Amniotic stem cell (primary cell): Measurements from ENCODE around the gene S1PR1.
A peak's percentile ranks its signal among the peaks of the same experiment; 100 is the strongest.
"Not testable (repeated sequence)": the region's sequence is repeated elsewhere in the genome, so short reads cannot be mapped to it uniquely, and the experiment has no call there.

Experiments
- DNase-seq: peaks from one replicate; lab custom pipeline; 2025; lab: John Stamatoyannopoulos, UW

Gene S1PR1

DNA sequence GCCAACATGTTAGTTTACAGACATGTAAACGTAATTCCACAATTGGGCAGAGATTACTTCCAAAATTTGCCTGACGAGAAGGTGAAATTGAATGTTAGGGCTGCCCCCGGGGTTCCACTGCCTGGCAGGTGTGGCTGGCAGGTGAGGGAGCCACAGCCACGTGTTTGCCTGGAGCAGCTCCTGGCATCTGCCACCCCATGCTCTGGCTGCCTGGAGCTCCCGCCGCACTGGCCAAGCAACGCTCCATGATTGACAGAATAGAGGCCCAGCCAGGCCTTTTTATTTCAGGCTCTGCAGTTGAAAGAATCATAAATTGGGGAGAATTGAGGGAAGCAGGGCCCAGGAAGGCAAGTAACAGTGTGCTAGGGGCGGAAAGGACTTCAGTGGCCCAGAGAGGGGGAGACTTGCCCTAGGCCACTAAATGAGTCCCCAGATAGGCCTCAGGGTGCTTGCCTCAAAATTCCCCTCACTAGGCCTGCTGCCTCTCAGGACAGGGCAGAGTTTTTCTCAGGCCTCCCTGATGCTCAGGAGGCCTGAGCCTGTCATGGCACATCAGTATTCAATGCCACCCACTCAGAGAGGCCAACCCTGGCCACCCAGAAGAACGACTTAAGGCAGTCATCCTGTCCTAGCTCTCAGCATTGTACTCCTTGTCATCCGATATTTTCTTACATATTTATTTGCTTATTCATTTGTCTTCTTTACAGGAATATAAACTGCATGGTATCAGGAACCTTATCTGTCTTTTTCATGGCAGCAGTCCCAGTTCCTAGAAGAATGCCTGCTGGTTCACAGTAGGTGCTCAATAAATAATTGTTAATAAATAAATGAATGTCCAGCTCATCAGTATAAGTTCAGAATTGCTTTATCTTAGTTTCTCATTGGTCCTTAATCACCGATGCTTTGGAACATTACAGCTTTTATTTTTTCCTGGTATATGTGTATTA is 16.6 kb upstream of the S1PR1 start:
- no peak for DNase-seq

DNA sequence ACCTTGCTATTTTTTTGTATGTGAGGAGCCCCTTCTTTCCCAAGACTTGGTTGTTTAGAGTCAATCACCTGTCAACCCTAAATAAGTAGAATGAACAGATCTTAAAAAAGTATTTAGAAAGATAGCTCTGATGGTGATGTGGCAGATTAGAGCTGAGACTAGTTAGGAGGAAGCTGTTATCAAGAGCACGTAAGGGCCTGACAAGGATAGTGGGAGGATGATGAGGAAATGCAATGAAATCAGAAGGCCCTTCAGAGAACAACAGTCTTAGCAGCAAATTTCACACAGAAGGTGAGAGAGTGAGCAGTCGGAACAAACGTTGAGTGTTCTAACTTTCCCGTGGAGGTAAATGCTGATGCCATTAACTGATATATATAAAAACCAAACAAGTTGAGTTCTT is 15.9 kb upstream of the S1PR1 start:
- DNase-seq, result no peak

DNA sequence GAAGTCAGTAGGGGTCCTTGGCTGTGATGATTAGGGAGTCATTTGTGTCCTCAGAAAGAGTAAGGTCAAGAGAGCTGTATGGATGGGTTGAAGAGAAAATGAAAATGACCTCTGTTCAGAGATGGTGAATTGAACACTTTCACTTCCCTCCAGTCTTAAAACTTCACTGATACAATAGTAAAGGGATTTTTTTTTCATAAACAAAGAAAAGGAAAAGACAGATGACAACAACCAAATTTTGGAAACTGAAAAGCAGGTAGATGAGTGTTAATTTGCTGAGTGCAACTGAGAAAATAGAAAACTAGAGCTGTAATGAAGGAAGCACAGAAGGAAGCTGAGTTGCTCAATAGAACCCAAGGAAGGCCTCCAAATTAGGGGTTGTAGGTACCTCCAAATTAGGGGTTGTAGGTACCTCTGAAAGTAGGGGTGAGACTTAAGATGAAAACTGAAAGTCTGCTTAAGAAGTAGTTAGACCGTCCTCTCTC is 14.8 kb upstream of the S1PR1 start:
- no peak for DNase-seq

DNA sequence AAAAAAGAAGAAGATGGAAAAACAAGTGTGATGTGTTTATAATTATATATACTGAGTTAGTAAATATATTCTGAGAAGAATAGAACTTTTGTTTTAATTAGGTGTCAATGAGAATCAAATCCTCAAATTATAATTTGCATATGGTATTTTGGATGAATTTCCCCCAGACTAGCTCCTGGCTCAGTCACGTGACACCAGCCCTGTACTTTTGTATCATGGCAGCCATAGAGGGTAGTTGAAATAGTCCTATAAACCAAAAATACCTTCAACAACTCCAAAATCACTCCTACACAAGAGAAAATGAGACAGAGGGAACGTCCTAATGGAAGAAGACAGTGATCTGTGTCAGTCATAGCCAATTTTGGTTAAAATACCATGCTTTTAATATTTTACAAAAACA is 9.0 kb upstream of the S1PR1 start:
- no peak for DNase-seq

DNA sequence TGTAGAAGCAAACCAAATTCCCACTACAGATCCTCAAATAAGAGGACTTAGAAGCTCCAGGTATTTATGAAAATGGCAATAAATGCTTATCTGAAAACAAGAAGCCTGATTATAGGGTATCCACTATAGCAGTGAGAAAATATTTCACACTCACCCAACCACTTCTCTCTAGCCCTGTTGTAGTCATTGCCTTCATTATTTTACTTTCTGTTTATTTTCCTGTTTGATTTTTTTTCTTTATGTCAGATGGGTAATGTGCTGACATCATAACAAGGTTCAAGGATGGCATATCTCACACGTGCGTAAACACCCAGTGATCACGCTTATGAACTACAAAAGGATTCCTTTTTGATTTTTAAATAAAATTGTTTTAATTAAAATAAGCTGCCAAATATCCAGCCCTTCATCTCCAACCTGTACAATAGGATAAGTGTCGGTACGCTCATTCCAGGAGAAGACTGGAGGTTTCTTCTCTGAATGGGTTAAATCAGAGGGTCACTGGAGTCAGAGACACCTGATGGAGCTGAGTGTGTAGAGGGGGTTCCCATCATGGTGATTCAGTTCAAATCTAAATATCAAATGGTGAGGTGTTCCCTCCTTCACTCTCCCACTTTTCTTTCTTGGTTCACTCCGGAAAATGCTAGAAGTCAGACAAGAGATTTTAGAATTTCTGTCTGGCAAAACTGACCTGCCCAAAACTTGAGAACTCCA is 8.2 kb upstream of the S1PR1 start:
- no peak for DNase-seq

DNA sequence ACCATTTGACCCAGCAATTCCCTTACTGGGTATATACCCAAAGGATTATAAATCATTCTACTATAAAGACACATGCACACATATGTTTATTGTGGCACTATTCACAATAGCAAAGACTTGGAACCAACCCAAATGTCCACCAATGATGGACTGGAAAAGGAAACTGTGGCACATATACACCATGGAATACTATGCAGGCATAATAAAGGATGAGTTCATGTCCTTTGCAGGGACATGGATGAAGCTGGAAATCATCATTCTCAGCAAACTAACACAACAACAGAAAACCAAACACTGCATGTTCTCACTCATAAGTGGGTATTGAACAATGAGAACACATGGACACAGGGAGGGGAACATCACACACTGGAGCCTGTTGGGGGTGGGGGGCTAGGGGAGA is 4.6 kb upstream of the S1PR1 start:
- not testable (repeated sequence) for DNase-seq

DNA sequence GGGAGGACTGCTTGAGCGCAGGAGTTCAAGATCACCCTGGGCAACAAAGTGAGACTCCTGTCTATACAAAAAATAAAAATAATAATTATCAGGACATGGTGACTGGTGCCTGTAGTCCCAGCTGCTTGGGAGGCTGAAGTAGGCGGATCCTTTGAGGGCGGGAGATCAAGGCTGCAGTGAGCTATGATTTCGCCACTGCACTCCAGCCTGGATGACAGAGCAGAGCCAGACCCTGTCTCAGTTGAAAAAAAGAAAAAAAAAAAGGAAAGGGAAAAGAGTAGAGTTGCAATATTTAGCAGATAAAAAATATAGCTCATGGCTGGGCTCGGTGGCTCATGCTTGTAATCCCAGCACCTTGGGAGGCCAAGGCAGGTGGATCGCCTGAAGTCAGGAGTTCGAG is 3.3 kb upstream of the S1PR1 start:
- DNase-seq, result no peak

DNA sequence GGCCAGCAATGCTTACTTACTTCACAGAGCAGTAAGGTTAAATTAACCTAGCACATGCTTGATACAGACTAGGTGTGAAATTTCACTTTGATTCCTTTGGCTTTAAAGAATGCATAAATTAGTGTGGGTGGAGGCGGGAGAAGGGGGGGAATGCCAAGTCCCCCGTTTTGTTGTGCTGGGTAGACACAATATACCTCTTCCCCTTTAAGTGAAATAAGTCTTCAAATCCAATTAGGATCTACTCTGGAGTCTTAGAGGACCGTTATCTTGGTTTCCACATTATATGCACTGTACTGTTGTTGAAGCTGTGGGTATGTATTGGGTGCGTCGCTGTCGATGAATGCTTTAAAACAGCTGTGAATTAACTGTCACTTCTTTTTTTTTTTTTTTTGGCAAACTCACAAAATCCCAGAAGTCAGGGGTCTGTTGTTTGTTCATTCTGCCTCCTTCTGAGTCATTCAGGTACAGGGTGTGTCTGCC is 1.6 kb upstream of the S1PR1 start:
- DNase-seq, result no peak

DNA sequence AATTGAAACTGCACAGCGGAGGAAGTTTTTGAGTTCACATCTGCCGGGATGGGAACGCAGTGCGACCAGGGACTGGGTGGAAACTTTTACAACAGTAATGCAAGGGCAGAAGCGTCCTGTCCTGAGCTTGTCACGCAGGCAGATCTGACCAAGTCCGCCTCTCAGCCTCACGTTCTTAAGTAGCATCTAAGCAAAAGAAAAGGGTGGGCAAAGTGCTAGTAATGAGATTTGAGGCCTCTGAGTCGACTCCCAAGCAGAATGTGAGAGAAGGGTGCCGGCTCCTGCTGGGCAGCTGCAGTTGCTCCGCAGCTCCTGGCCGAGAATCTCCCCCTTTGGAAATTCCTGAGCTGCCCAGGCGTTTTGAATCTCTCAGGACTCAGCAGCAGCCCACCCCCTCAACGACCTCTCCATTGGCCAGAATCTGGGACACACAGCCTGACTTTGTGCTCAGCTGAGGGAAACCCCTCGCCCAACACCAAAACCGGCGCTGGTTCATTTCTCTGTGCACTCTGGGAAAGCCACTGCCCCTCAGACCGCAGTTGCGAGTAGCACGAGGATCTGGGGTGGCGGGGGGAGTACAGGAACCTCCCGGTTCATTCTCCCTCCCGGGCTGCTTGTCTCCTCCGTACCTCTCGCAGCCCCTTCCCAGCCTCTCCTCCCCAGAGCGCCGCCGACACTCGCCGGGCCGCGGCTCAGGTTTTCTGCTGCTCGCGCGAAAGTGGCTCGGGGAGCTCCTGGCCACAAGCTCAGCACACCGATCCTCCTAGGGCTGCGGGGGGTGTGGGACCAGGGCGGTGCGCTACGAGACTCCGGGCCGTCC is 913 bp upstream of the S1PR1 start:
- no peak for DNase-seq

DNA sequence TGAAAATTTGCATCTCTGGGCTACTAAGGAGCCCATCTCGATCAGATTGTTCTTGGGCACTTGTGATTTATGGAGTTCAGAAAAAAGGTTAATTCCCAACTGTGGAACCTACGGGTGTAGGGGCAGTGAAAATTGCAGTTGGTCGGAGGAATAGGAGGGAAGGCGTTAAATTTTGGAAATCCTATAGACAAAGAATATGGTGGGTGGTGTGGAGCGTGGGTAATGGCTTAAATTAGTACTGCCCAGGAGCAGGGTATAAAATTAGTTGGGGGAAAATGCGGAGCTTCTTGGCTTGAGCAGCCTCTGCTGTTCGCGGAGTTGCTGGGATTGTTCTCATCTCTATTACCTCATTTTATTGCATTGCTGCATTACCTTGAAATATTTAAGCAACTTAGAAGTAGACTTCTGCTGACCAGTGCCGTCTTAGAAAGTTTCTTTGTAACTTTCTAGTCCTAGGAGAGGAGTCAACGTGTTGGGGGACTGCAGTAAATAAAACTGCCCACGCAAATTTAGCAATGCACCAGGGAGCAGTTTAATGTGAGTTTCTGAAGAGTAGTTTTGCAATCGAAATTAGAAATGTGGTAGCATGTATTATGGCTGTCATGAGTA is 514 bp downstream of the S1PR1 start:
- DNase-seq, result peak; percentile 32

DNA sequence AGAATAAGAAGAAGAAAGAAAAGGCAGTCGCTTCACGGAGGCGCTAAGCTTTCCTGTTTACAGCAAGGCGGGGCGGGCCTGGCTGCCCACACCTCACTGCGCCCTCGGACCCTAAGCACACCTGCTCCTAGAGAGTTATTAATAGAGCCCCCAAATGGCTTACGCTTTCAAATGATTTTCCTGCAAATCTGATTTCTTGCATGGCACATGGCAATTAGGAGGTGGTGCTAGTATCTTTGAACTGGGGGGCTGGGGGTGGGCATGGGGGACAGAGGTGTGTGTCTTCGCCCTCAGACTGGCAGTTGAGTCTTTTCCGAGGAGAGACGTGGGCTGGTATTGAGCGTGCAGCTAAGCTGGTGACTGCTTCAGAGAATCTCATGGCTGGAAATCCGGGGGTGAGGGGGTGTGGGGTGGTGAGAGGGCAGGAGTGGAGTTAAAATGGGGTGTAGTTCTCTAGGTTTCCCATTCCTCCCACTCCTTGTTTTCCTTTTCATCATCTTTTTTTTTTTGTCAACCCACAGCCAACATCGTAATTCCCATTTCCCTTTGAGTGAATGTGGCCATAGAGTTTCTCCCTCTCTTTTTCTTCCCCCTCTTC is 1.3 kb downstream of the S1PR1 start:
- no peak for DNase-seq

DNA sequence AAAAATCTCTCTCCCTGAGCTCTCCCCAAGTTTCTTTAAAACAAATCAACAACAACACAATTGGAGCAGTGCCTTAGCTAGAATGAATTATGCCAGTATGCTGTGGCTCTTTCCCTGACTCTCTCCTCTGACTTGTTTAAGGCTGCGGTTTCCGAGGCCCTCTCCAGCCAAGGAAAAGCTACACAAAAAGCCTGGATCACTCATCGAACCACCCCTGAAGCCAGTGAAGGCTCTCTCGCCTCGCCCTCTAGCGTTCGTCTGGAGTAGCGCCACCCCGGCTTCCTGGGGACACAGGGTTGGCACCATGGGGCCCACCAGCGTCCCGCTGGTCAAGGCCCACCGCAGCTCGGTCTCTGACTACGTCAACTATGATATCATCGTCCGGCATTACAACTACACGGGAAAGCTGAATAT is 1.9 kb downstream of the S1PR1 start:
- peak; percentile 86 for DNase-seq

DNA sequence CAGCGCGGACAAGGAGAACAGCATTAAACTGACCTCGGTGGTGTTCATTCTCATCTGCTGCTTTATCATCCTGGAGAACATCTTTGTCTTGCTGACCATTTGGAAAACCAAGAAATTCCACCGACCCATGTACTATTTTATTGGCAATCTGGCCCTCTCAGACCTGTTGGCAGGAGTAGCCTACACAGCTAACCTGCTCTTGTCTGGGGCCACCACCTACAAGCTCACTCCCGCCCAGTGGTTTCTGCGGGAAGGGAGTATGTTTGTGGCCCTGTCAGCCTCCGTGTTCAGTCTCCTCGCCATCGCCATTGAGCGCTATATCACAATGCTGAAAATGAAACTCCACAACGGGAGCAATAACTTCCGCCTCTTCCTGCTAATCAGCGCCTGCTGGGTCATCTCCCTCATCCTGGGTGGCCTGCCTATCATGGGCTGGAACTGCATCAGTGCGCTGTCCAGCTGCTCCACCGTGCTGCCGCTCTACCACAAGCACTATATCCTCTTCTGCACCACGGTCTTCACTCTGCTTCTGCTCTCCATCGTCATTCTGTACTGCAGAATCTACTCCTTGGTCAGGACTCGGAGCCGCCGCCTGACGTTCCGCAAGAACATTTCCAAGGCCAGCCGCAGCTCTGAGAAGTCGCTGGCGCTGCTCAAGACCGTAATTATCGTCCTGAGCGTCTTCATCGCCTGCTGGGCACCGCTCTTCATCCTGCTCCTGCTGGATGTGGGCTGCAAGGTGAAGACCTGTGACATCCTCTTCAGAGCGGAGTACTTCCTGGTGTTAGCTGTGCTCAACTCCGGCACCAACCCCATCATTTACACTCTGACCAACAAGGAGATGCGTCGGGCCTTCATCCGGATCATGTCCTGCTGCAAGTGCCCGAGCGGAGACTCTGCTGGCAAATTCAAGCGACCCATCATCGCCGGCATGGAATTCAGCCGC is 2.5 kb downstream of the S1PR1 start:
- DNase-seq, result no peak

DNA sequence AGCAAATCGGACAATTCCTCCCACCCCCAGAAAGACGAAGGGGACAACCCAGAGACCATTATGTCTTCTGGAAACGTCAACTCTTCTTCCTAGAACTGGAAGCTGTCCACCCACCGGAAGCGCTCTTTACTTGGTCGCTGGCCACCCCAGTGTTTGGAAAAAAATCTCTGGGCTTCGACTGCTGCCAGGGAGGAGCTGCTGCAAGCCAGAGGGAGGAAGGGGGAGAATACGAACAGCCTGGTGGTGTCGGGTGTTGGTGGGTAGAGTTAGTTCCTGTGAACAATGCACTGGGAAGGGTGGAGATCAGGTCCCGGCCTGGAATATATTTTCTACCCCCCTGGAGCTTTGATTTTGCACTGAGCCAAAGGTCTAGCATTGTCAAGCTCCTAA is 3.2 kb downstream of the S1PR1 start:
- no peak for DNase-seq

DNA sequence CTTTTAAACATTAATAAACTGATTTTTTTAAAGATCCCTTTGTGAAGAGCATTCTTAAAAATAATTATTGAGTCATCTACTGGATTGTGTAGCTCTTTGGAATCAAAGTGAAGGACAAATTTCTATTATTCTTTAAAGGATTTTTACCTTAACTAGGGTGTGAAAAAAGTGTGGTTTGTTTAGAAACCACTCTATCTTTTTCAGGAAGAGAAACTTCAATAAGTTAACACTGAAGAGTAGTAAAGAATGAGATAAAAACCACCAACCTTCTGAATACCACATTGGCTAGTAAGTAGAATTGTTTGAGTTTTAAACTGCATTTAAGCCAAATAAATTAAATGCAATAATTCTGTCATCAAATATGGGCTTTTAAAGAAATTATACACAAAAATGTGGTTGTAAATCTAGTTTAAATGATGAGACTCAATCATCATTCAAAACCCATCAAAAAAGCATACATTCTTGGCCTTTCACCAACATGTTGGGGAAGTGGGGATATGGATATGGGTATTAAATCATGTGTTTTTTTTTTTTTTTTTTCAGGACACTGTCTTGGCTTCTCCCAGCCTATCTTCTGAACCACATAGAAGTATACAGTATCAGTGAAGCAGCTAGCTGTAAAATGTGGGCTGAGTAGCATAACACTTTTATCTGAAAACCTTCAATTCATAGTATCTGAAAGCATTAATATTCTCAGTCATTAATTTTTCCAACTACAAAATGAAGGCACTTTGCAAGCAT is 4.8 kb downstream of the S1PR1 start:
- no peak for DNase-seq

DNA sequence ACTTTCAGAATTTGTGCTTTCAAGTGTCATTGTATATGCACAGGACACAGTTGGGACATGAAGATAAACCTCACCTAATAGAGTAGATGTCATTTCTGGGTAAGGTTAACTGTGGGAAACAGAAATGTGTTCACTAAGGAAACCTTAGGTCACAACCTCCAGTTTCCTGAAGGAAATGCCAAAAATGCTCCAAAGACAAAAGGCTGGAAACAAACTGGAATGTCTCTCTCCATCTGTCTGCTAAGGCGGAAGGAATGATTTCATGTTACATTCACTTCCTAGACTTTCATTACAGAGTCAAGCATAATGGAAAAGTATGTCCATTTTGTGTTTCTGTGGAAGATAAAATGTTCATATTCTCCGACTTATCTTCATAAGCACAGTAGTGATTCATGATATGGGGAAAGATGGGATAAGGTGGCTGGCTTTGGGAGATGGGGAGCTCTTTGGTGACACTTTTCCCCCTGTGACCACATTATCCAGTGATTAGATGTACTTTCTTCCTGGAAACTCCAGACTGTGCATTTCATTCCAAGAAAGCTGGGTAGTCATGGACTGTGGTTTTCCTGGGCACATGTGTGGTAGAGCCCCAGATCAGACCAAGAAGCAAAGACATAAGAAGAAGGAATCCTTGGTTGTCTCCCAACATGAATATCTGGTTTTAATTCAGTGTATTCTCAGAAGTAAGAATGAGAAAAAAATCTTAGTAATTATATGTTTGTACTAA is 5.7 kb downstream of the S1PR1 start:
- no peak for DNase-seq

DNA sequence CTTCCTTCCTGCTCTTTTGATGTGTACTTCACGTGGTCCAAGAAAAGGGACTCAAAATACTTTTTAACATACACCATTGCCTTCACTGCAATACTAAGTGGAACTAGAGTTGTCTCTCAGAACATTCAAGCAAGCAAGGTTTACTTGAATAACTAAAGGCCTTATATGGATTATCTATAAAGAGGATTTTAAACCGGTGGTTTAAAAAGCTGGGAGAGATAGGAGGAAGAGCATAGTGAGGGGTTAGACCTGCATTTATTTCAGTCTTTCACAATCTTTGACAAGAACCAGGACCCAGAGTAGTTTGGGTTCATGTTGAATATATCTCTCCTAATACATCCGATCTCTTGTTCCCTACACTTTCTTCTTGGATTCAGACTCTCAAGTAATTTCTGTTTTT is 6.9 kb downstream of the S1PR1 start:
- DNase-seq, result no peak

DNA sequence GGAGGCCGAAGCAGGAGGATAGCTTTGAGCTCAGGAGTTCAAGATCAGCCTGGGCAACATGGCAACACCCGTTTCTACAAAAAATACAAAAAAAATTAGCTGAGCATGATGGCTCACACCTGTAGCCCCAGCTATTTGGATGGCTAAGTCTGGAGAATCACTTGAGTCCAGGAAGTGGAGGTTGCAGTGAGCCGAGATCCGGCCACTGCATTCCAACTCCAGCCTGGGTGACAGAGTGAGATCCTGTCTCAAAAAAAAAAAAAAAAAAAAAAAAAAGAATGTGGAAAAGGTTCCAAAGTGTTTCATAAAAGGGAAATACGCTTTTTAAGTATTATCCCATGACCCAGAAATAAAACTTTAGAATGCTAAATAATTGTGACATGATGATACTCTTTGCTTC is 8.0 kb downstream of the S1PR1 start:
- no peak for DNase-seq
